A673 (cell line): ENCODE results near the gene PACRG.

Experiments
- CTCF ChIP-seq: fragments of 300-800, 200-600 bp; sonication (generic); conservative IDR thresholded peaks from 2 replicates; pipeline ENCODE4 v1.5.1; 2017; ENCODE audit warnings: low read depth, mild to moderate bottlenecking, antibody characterized with exemption, low read length, moderate library complexity, mixed read lengths
- EZH2 ChIP-seq: fragments of 200-600 bp; sonication (generic); IDR thresholded peaks from 2 replicates; pipeline ENCODE4 v1.6.1; 2017; ENCODE audit warnings: borderline replicate concordance, low read depth, mild to moderate bottlenecking, mixed read lengths, antibody characterized with exemption, low read length; ENCODE audit not compliant: poor library complexity, severe bottlenecking

- TF ChIP-seq CTCF (0 out of 2 replicates have a peak, but pooled peaks have one; percentile 12), EZH2 (no peak)
Observed at GRCh38 chr6:163120223-163120622, 392.4 kb downstream of the PACRG start.
